Measurements from ENCODE around the gene MYBPHL. TPM values are rescaled to one million over a fixed set of nuclear protein-coding genes. Genes with fewer than 3 reads are reported as not detected.

Gene MYBPHL
- total and polyA plus RNA-seq, 2 of the 13 experiments (the other 11 are each of a cell fraction or from before 2014, with no cell fraction given), result 3.7 to 3.8 TPM

- peak; percentile 80 for TF ChIP-seq ZBTB33 (CRISPR knock-in tag; IDR thresholded peaks at IDR 0.05)
- TF ChIP-seq, protein P1, sequence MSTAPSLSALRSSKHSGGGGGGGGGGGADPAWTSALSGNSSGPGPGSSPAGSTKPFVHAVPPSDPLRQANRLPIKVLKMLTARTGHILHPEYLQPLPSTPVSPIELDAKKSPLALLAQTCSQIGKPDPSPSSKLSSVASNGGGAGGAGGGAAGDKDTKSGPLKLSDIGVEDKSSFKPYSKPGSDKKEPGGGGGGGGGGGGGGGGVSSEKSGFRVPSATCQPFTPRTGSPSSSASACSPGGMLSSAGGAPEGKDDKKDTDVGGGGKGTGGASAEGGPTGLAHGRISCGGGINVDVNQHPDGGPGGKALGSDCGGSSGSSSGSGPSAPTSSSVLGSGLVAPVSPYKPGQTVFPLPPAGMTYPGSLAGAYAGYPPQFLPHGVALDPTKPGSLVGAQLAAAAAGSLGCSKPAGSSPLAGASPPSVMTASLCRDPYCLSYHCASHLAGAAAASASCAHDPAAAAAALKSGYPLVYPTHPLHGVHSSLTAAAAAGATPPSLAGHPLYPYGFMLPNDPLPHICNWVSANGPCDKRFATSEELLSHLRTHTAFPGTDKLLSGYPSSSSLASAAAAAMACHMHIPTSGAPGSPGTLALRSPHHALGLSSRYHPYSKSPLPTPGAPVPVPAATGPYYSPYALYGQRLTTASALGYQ (CRISPR knock-in tag; IDR thresholded peaks at IDR 0.05), result no peak
- TF ChIP-seq FOXK2 (IDR thresholded peaks at IDR 0.05), result no peak
- TF ChIP-seq, protein P2, sequence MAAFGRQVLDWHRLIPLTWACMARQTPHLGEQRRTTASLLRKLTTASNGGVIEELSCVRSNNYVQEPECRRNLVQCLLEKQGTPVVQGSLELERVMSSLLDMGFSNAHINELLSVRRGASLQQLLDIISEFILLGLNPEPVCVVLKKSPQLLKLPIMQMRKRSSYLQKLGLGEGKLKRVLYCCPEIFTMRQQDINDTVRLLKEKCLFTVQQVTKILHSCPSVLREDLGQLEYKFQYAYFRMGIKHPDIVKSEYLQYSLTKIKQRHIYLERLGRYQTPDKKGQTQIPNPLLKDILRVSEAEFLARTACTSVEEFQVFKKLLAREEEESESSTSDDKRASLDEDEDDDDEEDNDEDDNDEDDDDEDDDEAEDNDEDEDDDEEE (CRISPR knock-in tag; IDR thresholded peaks at IDR 0.05), result no peak
Observed at GRCh38 chr1:109300650-109301151, 6.1 kb downstream of the MYBPHL start (continued).

DNA sequence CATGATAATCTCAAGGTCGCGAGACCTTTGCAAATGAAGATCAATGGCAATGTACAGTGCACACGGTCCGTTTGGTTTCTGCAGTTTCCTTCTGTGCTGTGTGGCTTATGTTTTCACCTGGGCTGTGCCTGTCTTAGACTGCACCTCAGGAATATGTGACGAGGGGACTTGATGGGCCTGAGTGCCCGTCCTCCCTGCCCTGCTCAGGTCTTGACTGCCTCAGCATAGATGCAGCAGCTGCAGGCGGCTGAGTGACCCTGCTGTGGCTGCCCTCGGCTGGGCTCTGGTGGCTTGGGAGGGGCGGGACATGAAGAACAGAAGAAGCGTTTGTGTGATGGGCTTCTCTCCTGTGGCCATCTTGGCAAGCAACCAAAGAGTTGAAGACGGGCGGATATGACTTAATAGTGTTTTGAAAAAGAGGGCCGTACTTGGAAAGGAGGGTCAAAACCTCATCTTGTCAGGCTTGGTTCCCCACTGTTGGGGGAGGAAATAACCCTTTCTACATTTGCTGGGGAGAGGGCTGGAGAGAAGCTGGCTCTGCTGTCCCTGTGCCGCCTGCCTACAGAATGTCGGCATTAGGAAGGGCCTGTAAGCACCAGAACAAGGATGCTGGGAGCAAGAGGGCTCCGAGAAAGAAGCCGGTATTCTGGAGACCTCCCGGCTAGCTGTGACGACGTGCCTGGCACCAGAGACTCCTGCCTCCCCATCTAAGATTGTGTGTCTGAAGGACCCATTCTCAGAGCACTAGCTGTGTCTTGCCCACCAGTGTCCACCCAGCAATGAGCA, 7.1 kb downstream of the MYBPHL start:
- Histone ChIP-seq H3K36me3 (replicated peaks in 1 of 2; ENCODE audit: control insufficient read depth in 1 of 2, insufficient read depth in 2 of 2, low read length in 2 of 2) (no peaks in the 10 kb centered on the region), H3K9me3 (ENCODE audit: low read length) (no peaks in the 10 kb centered on the region), H3K27me3 (ENCODE audit: control insufficient read depth in 1 of 2, insufficient read depth in 2 of 2, low read length in 2 of 2) (no peaks in the 10 kb centered on the region), H4K20me1 (ENCODE audit: insufficient read depth, low read length) (no peaks in the 10 kb centered on the region), H2AFZ (ENCODE audit: low read length) (no peak overlapping the region), H3K9ac (ENCODE audit: insufficient read depth, low read depth, low read length) (peak overlapping the region; percentile 82), H3K27ac (ENCODE audit: extremely low read length, insufficient read depth, low read length) (peak overlapping the region; percentile 96), H3K4me2 (ENCODE audit: low read depth, low read length) (peak overlapping the region; percentile 84), H3K4me1 (ENCODE audit: insufficient read depth, low read length) (peaks cover 60% of the 10 kb centered on the region), H3K79me2 (ENCODE audit: insufficient read depth, low read length) (no peaks in the 10 kb centered on the region), H3K4me3 (replicated peaks in 1 of 3; ENCODE audit: insufficient read depth in 1 of 3, low read depth in 2 of 3, low read length in 3 of 3) (peak overlapping the region in 2 of 3 experiments; percentile 18 to 65; a peak in 4 of 6 replicates)
- TSS peak; percentile 89 for BruUV-seq (replicated peaks)
- in situ Hi-C loops (cut with HindIII; ENCODE audit: extremely low pct_ligation_motif_present, low pct_unique_long_range_greater_than_20kb) (no loop called here), intact Hi-C loops (cut with micrococcal nuclease; ENCODE audit: unreplicated experiment) (loop anchor here (1.0 kb wide), 2 partner anchors 16 to 46 kb away; partner anchors contain the start of gene PSRC1)
- WGBS (ENCODE audit: low lambda C conversion rate), result 38% methylated on average over 16 of the region's 20 CpGs
- FAIRE-seq (peak; percentile 97), DNase-seq (ENCODE audit: low spot score) (peak; percentile 88), ATAC-seq (peak; percentile 76)
- POLR2A ChIA-PET, result interaction anchor here (0.6 to 2.2 kb wide), 17 partner anchors 8 to 259 kb away, joined by 3 to 28 read pairs (median 5); partner anchors contain the start of genes PSMA5, PSRC1, SARS1 and SORT1
- CTCF ChIA-PET (ENCODE audit: low intra/inter-chr PET ratio, low total read pairs), result no interaction called here
- TF ChIP-seq ZNF414 (CRISPR knock-in tag; IDR thresholded peaks at IDR 0.05), result no peak
- TF ChIP-seq ZNF747 (CRISPR knock-in tag; IDR thresholded peaks at IDR 0.05; ENCODE audit: borderline replicate concordance), result no peak
- no peak for TF ChIP-seq GABPA (IDR thresholded peaks at IDR 0.05; ENCODE audit: low read depth, low read length)
- TF ChIP-seq GABPA (CRISPR knock-in tag; IDR thresholded peaks at IDR 0.05; ENCODE audit: low read depth), result peak; percentile 37; the same call in 1 of the 2 replicates
- TF ChIP-seq JDP2 (CRISPR knock-in tag; IDR thresholded peaks at IDR 0.05; ENCODE audit: borderline replicate concordance), result no peak
- no peak for TF ChIP-seq ZNF484 (CRISPR knock-in tag; IDR thresholded peaks at IDR 0.05; ENCODE audit: borderline replicate concordance, low read depth)
- TF ChIP-seq BHLHE40 (IDR thresholded peaks at IDR 0.05; ENCODE audit: low read length), result no peak
- no peak for TF ChIP-seq ADNP (CRISPR knock-in tag; IDR thresholded peaks at IDR 0.05)
- TF ChIP-seq NFE2L1 (CRISPR knock-in tag; IDR thresholded peaks at IDR 0.05; ENCODE audit: borderline replicate concordance), result no peak
- no peak for TF ChIP-seq NFKBIZ (CRISPR knock-in tag; IDR thresholded peaks at IDR 0.05)
- TF ChIP-seq NONO (IDR thresholded peaks at IDR 0.05), result no peak
- no peak; the same call in 1 of the 2 replicates for TF ChIP-seq NONO (CRISPR knock-in tag; conservative IDR thresholded peaks at IDR 0.05)
- TF ChIP-seq SSRP1 (CRISPR knock-in tag; IDR thresholded peaks at IDR 0.05), result no peak
